PC-9 (cell line): ENCODE measurements around the gene DSG2.

ENCODE experiments used
- EZH2 ChIP-seq: fragments of 200-600 bp; sonication (generic); IDR thresholded peaks from 2 replicates; pipeline ENCODE4 v1.8.0; 2017; ENCODE audit warnings: antibody characterized with exemption, low read depth
- TF ChIP-seq, protein P1 (sequence below): fragments of 200-600 bp; sonication (generic); conservative IDR thresholded peaks from 2 replicates; pipeline ENCODE4 v1.6.1; 2017; ENCODE audit warnings: mixed run types, antibody characterized with exemption, mild to moderate bottlenecking, moderate library complexity

- TF ChIP-seq, protein P1, sequence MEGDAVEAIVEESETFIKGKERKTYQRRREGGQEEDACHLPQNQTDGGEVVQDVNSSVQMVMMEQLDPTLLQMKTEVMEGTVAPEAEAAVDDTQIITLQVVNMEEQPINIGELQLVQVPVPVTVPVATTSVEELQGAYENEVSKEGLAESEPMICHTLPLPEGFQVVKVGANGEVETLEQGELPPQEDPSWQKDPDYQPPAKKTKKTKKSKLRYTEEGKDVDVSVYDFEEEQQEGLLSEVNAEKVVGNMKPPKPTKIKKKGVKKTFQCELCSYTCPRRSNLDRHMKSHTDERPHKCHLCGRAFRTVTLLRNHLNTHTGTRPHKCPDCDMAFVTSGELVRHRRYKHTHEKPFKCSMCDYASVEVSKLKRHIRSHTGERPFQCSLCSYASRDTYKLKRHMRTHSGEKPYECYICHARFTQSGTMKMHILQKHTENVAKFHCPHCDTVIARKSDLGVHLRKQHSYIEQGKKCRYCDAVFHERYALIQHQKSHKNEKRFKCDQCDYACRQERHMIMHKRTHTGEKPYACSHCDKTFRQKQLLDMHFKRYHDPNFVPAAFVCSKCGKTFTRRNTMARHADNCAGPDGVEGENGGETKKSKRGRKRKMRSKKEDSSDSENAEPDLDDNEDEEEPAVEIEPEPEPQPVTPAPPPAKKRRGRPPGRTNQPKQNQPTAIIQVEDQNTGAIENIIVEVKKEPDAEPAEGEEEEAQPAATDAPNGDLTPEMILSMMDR: no peak
- TF ChIP-seq EZH2: no peak
These were observed 100.2 kb downstream of the DSG2 start for GRCh38 chr18:31598021-31598805.
